HG03196 (cell line): ENCODE results near the gene HRH1.
"Not testable (repeated sequence)": the region's sequence is repeated elsewhere in the genome, so short reads cannot be mapped to it uniquely, and the experiment has no call there.

Experiments used
- ATAC-seq: cut with Tn5 transposase; IDR thresholded peaks from one replicate; pipeline ENCODE4 v1.9.1; 2021; ENCODE audit not compliant: unreplicated experiment

Gene HRH1

DNA sequence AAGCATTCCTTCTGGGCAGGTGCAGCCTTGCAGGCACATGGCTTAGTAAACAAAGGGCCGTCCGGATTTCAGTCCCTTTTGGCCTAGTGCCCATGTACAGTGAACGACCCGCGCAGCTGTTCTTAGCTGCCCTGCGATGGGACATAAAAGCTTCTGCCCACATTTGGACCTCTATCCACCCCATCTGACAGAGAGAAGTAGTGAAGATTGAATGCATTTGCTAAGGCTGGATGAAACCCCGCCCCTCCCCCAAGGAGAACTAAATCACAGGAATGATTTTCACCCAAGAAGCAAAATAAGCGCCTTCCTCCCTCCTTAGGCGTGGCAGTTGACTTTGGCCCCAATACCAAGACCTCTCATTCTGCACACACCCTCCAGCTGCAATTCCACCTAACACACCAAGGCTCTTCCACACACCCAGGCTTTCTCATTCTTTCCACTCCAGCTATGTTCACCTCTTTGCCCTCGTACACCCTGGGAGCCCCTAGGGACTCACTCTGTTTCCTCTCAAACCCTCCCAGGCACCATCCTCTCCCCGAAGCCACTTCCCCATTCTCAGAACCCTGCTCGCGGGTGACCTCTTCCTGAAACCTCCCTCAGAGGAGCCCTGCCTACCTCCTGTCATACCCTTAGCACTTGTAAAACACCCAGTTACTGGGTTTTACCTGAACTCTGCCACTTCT, 14.1 kb upstream of the HRH1 start:
- ATAC-seq: peak; percentile 98

DNA sequence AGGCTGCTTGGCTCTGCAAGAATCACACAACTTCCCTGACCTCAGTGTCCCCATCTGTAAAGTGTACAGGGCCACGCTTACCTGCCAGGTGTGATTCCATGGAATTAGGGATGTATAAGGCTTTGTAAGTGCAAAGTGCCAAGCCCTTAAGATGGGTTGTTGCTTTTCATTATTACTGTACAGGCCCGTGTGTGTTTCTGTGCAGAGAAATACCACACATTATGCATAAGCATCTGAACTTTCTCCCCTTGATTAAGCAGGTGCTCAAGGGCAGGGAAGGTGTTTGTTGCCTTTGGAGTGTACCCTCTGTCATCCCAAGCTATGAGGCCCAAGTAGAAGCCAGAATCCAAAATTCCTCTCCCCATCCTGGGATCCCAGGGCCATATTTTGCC, 13.6 kb upstream of the HRH1 start:
- peak; percentile 33 for ATAC-seq

DNA sequence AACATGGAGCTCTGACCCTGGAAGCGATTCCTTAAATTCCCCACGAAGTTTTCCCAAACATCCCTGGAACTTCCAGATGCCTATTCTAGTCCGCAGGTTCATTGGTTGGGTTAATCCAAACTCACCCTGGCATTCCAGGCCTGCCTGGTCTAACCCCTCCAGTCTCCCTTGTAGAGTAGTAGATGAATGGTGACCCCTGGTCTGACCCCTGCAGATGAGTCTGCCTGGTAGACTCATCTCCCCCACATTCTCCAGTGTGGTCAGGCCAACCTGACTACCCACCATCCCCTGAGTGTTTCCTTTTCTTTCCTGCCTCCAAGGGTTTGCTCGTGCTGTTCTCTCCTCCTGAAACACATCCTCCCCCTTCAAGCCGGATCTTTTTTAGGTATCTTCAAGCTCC, 10.8 kb upstream of the HRH1 start:
- ATAC-seq: no peak

- no peak for ATAC-seq
Observed at GRCh38 chr3:11144996-11145395, 9.3 kb upstream of the HRH1 start.

DNA sequence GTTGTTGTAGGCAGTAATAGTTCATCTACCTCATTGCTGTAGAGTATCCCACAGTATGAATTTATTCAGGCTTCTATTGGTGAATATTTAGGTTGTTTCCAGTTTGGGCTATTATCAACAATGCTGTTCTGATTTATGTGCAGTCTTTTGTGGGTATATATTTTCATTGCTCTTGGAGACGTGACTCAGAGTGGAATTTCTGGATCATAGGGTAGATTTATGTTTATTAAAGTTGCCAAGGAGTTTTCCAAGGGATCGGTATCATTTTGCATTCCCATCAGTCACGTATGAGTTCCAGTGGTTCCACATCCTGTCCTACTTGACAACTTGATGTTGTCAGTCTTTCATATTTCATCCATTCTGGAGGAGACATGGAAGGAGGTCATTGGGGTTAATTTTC, 8.4 kb upstream of the HRH1 start:
- no peak for ATAC-seq

GRCh38 chr3:11146773-11147660, 7.3 kb upstream of the HRH1 start:
- ATAC-seq: no peak

GRCh38 chr3:11150256-11150655, 4.0 kb upstream of the HRH1 start:
- ATAC-seq: no peak

DNA sequence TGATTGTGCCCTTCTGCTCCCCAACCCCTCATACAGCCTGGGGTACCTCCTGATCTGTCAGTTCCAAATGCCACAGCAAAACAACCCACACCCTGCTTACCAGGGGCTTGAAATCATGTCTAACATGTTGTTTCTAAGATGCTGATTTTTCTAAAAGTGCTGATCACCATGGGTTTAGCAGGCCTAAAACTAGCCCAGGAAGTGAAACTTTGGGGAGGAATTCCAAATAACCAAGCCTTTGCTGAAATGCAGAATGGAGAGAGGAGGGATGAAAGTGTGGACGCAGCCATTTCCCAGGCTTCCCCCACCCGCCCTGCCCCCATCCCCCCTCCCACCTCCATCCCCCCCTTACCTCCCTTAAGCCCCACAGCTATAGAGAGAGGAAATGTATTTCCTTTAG, 2.0 kb upstream of the HRH1 start:
- ATAC-seq: no peak

GRCh38 chr3:11154953-11155325, 646 bp downstream of the HRH1 start:
- no peak for ATAC-seq

DNA sequence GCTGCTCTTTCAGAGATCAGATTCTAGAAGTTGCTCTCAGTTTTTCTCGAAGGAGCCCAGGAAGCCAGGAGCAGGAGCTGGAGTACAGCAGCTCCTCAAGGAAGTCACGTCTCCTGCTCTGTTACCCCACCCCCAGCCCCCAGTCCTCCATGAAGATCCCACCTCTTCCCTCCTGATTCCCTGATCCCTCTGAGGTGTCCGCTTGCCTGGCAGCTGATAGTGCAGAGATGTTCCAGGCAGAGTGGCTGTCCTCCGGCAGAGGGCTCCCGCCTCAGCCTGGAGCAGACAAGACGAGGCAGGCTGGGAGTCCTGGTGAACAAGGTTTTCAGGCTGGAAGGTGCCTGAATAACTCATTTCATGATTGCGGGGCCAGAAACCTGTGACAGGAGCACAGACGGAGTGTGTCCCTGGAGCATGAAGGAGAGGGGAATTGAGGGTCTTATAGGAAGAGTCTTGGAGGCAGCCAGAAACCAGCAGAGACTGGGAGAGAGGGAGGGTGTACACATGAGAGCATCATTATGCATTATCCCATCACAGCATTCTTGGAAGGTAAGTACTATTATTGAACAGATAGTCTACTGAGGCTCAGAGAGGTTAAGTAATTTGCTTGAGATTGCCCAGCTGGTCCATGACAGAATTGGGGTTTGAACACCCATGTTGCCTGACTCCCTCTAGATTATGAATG, 1.2 kb downstream of the HRH1 start:
- no peak for ATAC-seq

GRCh38 chr3:11156026-11156410, 1.7 kb downstream of the HRH1 start:
- ATAC-seq: no peak

DNA sequence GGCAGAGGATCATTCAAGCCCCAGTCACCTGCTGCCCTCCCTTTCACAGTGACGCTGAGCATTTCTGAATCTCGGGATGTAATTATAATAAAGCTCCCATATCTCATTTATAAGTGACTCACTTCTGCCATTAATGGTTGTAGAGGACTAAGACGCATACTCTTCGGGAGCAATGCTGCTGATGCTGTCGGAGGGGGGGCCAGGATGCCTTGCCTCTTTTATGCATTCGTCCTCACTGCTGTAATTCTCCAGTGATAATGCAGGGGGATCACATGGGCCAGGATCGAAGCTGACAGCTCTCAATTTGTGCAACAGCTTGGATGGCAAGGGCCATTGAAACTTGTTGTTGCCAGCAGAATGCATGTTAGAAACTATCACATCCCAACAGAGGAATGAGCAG, 3.1 kb downstream of the HRH1 start:
- no peak for ATAC-seq

DNA sequence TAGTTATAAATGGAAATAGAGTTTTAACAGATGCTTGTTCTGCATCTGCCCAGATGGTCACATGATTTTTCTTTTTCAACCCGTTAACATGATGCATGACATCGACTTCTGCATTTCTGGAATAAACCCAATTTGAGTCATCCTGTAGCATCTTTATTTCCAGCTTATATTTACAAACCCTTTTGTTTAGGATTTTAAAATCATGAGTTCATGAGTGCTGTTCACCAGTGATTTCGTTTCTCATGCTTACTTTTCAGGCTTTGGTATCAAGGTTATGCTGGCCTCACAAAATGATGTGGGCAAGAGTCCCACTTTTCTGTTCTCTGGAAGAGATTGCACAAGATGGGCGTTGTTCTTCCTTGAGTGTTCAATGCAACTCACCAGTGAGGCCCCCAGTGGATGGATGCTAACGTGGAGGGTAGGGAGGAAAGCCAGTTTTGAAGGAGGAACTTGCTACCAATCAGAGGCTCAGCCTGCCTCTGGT, 5.2 kb downstream of the HRH1 start:
- ATAC-seq: no peak

- no peak for ATAC-seq
Observed at GRCh38 chr3:11161666-11162065, 7.4 kb downstream of the HRH1 start.

DNA sequence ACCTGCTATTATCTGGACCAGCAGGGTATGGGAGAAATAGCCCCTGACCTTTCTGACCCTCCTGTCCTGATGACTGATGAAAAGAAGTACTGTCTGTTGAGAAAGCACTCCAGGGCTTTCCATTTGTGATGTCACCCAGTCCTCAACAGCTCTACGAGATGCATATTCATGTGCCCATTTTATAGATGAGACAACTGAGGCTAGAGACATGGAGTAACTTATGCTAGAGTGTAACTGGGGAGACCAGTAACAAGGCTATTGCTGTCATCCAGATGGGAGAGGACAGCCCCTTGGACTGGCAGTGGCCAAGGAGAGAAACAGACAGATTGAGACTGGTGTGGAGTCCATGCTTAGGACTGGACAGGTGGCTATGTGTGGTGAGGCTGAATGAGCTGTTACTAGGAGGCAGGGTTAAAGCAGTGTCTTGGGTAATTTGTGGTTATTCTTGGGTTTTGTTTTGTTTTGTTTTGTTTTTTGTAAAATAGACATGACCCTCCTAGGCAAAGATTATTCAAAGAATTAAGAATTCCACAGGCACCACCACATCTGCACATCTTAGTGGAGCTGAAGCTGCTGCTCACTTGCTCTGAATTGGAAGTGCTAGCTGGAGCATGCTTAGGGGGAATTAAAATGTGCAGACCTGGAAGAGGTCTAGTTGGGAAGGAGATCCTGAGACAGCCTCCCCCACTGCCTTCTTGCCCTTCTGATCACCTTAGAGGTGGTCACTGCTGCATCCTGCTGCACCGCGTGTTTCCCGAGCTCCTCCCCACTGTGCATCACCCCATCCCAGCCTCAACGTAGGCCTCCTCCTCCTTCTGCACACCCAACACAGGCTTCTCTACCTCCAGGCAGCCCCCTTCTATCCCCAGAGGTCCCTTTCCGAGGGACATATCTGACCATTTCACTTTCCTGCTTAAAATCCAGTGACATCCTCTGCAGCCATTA, 8.4 kb downstream of the HRH1 start:
- no peak for ATAC-seq

GRCh38 chr3:11164607-11165006, 10.3 kb downstream of the HRH1 start:
- no peak for ATAC-seq

DNA sequence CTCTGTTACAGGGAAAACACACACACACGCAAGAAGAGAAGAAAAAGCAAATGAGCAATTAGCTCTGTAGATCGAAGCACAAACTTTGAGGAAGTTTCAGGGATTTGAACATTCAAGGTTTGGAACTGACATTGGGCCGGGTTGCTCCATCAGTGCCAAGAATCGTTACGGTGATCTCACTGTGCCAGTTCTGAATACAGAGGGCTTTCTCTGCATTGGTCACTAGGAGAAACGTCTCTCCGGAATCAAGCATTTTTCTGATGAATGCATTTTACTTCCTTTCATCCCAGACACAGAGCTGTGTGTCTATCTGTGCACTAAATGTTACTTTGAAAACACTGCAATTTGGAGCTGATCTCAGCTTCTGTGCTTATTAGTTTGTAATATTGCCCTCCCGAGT, 11.2 kb downstream of the HRH1 start:
- no peak for ATAC-seq

DNA sequence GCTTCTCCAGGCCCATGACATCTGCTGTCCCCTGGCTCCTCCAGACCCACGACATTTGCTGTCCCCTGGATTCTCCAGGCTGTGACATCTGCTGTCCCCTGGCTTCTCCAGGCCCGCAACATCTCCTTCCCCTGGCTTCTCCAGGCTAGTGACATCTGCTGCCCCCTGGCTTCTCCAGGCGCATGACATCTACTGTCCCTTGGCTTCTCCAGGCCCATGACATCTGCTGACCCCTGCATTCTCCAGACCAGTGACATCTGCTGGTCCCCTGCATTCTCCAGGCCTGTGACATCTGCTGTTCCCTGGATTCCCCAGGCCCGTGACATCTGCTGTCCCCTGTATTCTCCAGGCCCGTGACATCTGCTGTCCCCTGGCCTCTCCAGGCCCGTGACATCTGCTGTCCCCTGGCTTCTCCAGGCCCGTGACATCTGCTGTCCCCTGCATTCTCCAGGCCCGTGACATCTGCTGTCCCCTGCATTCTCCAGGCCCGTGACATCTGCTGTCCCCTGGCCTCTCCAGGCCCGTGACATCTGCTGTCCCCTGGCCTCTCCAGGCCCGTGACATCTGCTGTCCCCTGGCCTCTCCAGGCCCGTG, 12.6 kb downstream of the HRH1 start:
- not testable (repeated sequence) for ATAC-seq

DNA sequence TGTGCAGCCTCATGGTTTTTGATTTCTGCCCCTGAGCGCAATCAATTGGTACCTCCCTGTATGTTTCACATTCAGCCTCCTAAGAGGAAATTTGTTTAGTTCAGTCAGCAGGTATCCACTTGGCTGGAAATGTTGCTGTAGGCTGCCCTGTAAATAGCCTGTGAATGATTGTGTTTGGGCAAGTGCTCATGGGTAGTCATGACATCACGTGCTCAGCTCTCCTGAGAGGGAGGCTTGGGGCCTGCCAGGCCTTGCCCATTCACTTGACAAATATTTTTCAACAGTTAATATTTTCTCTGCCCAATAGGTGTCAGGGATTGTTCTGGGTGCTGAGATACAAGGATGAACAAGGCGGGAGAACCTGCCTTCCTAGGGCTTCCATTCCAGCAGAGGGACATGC, 13.3 kb downstream of the HRH1 start:
- ATAC-seq: no peak

DNA sequence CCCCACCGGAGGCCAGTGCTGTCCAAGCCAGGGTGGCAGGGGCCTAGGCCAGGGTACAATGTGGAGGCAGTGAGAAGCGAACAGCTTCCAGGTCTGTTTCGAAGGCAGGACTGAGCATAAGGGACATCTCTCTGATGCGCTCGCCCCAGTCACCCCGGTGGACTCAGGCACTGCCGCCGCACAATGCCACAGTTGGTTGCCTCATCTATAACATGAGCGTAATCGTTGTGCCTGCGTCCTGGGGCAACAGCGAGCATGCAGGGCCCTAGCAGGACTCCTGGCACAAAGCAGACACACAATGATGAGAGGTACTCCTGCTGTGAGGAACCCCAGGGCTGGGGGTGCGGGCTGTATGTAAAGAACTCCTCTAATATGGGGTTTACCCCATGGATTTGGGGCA, 14.1 kb downstream of the HRH1 start:
- ATAC-seq: no peak
